ENCODE measurements around the gene SLC6A16.

GRCh38 chr19:49264258-49264657 lies 60.7 kb downstream of the SLC6A16 start:
- TF ChIP-seq CTCF (conservative IDR thresholded peaks at IDR 0.05 in 1 of 2, IDR thresholded peaks at IDR 0.05 in 1 of 2; ENCODE audit: extremely low read depth in 1 of 2, insufficient read depth in 1 of 2, low read depth in 1 of 2, low read length in 2 of 2) = no peak
- no peak for TF ChIP-seq EZH2 (IDR thresholded peaks at IDR 0.05; ENCODE audit: borderline replicate concordance, low read length)

Measured in mammary epithelial cell (primary cell).